GM23248 (cell line): ENCODE measurements around the gene DDTL.

Experiments used
- EZH2 ChIP-seq: fragments of 200-600 bp; sonication (generic); IDR thresholded peaks from 2 replicates; pipeline ENCODE4 v1.6.1; 2018; ENCODE audit warnings: antibody characterized with exemption, mild to moderate bottlenecking; ENCODE audit not compliant: insufficient read depth, poor library complexity, severe bottlenecking
- EZH2phosphoT487 ChIP-seq: fragments of 200-600 bp; sonication (generic); IDR thresholded peaks from 2 replicates; pipeline ENCODE4 v1.6.1; 2018; ENCODE audit warnings: antibody characterized with exemption, moderate library complexity, mild to moderate bottlenecking, low read depth; ENCODE audit not compliant: insufficient read depth

DNA sequence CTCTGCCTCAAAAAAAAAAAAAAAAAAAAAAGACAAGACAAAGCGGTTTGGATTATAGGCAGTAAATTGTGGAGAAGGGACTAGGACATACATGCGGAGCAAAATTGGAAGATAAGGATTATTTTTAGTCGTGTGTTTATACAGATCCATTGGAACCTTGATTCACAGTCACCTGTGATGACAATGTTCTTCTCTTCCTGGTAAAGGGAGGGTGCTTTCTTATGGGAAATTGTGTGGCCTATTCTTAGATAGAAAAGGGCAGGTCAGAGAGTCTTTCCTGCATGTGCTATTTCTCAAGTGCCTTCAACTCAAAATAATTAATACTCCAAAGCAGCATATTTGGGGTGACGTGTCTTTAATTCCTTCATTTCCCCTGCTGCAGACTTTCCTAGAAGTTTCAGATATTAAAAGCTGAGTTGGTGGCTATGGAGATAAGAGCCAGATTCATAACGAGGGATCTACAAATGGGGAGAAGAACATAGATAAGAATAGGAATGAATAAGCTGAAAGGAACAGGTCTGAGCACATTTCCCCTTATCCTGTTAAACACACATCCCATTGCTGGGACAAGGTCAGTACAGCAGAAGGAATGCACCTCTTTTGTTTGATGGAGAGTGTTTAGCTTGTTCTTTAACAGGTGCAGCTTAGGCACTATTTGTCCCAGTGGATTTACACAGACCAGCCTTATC is 28.2 kb upstream of the DDTL start:
- TF ChIP-seq EZH2, result no peak
- no peak for TF ChIP-seq EZH2phosphoT487
